Activated T-cell treated with anti-CD3 and anti-CD28 coated beads, Interleukin-2, amount 50 U/mL, for 72 hours (primary cell): ENCODE results near the gene UROD. TPM values are rescaled to one million over a fixed set of nuclear protein-coding genes. Genes with fewer than 3 reads are reported as not detected.

Experiments used
- total RNA-seq, 2 donors: library from RNA; stranded (reverse); gene quantifications; one replicate each; pipeline ENCODE4 v1.2.3, GENCODE V29; 2022

Gene UROD
- total RNA-seq, 2 donors from 2014 or later = 65.6 to 75.6 TPM

Other genes starting within 250 kb of the UROD start
- gene RPS8, start 236.7 kb upstream of the UROD start, total RNA-seq = 1,000 to 10,000 TPM; 2,862 to 3,010 TPM
- gene BEST4, start 224.1 kb upstream of the UROD start, total RNA-seq = 1 to 10 TPM; 2.5 to 2.6 TPM
- gene PLK3, start 211.9 kb upstream of the UROD start, total RNA-seq = 10 to 100 TPM; 53.4 to 60.7 TPM
- 1 to 10 TPM in 1 of 2 donors, not detected in 1; 1.5 TPM for gene DYNLT4, start 204.9 kb upstream of the UROD start, total RNA-seq
- gene BTBD19, start 203.7 kb upstream of the UROD start, total RNA-seq = 10 to 100 TPM in 1 of 2 donors, 1 to 10 TPM in 1; 9.4 to 16.8 TPM
- 1 to 10 TPM; 1.8 to 3.2 TPM for gene PTCH2, start 169.0 kb upstream of the UROD start, total RNA-seq
- gene EIF2B3, start 25.7 kb upstream of the UROD start, total RNA-seq = 10 to 100 TPM; 22.5 to 28.5 TPM
- gene HECTD3, start 930 bp upstream of the UROD start, total RNA-seq = 10 to 100 TPM; 34.1 to 36.2 TPM
- gene ZSWIM5, start 194.4 kb downstream of the UROD start, total RNA-seq = 1 to 10 TPM; 1.1 to 2.1 TPM